ENCODE data around the gene PORCN. TPM values are rescaled to one million over a fixed set of nuclear protein-coding genes. Genes with fewer than 3 reads are reported as not detected.

PORCN gene
- total RNA-seq, 1 donor from 2014 or later = 6.1 TPM

DNA sequence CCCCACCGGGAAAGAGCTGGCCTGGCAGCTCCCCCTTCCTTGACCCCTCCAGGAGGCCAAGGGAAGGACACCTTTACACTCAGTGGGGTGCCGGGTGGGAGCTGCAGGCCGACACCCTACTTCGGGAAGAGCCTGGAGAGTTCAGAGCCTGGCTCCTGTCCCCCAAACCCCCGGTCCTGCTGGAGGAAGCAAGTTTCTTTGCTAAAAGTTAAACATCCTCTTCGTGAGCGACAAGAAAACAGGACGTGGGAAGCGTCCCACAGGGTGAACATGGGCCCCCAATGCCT is 35.1 kb upstream of the PORCN start:
- H3K9me3 ChIP-seq = no peaks in the 10 kb centered on the region
- H3K4me3 ChIP-seq = no peak overlapping the region
- TF ChIP-seq, protein P1, sequence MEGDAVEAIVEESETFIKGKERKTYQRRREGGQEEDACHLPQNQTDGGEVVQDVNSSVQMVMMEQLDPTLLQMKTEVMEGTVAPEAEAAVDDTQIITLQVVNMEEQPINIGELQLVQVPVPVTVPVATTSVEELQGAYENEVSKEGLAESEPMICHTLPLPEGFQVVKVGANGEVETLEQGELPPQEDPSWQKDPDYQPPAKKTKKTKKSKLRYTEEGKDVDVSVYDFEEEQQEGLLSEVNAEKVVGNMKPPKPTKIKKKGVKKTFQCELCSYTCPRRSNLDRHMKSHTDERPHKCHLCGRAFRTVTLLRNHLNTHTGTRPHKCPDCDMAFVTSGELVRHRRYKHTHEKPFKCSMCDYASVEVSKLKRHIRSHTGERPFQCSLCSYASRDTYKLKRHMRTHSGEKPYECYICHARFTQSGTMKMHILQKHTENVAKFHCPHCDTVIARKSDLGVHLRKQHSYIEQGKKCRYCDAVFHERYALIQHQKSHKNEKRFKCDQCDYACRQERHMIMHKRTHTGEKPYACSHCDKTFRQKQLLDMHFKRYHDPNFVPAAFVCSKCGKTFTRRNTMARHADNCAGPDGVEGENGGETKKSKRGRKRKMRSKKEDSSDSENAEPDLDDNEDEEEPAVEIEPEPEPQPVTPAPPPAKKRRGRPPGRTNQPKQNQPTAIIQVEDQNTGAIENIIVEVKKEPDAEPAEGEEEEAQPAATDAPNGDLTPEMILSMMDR (IDR thresholded peaks at IDR 0.05) = no peak
- DNase-seq (no peak), ATAC-seq (no peak)
- no peak overlapping the region for H3K27ac ChIP-seq
- H3K4me1 ChIP-seq = peaks cover 4% of the 10 kb centered on the region
- intact Hi-C loops (cut with DNase I) = no loop called here
- no peaks in the 10 kb centered on the region for H3K36me3 ChIP-seq
- H3K27me3 ChIP-seq (ENCODE audit: low read depth) = no peaks in the 10 kb centered on the region

DNA sequence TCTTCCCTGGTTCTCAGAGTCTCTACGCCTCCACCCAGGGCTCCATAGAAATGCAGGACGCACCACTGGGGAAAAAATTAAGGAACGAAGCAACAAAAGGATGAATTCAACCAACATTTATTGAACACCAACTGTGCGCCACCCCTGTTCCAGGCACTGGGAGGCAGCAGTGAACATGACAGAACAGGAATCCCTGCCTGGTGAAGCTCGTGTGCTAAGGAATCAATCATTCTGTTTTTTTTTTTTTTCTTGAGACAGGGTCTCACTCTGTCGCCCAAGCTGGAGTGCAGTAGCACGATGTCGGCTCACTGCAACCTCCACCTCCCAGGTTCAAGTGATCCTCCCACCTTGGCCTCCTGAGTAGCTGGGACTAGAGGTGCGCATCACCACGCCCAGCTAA is 34.7 kb upstream of the PORCN start:
- Histone ChIP-seq H3K36me3 (no peaks in the 10 kb centered on the region), H3K9me3 (no peaks in the 10 kb centered on the region), H3K4me3 (no peak overlapping the region), H3K27me3 (ENCODE audit: low read depth) (no peaks in the 10 kb centered on the region), H3K27ac (no peak overlapping the region), H3K4me1 (peaks cover 4% of the 10 kb centered on the region)
- intact Hi-C loops (cut with DNase I) = no loop called here
- ATAC-seq (no peak), DNase-seq (no peak)
- TF ChIP-seq, protein P1 (IDR thresholded peaks at IDR 0.05) = no peak

DNA sequence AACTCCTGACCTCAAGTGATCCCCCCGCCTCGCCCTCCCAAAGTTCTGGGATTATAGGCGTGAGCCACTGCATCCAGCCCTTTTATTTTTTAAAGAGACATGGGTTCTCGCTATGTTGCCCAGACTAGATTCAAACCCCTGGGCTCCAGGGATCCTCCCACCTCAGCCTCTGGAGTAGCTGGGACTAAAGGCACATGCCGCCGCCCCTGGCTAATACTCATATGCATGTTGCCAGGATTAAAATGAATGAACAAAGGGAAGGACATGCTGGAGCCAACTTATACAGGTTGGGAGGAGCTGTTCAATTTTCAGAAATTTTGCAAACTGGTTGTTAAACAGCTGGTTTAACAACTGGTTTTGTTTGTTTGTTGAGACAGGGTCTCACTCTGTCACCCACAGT is 34.2 kb upstream of the PORCN start:
- Histone ChIP-seq H3K27ac (no peak overlapping the region), H3K9me3 (no peaks in the 10 kb centered on the region), H3K4me3 (no peak overlapping the region), H3K4me1 (peaks cover 4% of the 10 kb centered on the region), H3K27me3 (ENCODE audit: low read depth) (no peaks in the 10 kb centered on the region), H3K36me3 (no peaks in the 10 kb centered on the region)
- TF ChIP-seq, protein P1 (IDR thresholded peaks at IDR 0.05) = no peak
- intact Hi-C loops (cut with DNase I) = no loop called here
- DNase-seq (no peak), ATAC-seq (no peak)

- no peak for ATAC-seq
- H3K36me3 ChIP-seq = no peaks in the 10 kb centered on the region
- H3K4me1 ChIP-seq = peaks cover 4% of the 10 kb centered on the region
- H3K27ac ChIP-seq = peak overlapping the region; percentile 88
- TF ChIP-seq, protein P1 (IDR thresholded peaks at IDR 0.05) = no peak
- H3K27me3 ChIP-seq (ENCODE audit: low read depth) = no peaks in the 10 kb centered on the region
- DNase-seq = no peak
- no peaks in the 10 kb centered on the region for H3K9me3 ChIP-seq
- H3K4me3 ChIP-seq = peak overlapping the region; percentile 70
- intact Hi-C loops (cut with DNase I) = no loop called here
Observed at GRCh38 chrX:48475296-48475695, 33.5 kb upstream of the PORCN start.

DNA sequence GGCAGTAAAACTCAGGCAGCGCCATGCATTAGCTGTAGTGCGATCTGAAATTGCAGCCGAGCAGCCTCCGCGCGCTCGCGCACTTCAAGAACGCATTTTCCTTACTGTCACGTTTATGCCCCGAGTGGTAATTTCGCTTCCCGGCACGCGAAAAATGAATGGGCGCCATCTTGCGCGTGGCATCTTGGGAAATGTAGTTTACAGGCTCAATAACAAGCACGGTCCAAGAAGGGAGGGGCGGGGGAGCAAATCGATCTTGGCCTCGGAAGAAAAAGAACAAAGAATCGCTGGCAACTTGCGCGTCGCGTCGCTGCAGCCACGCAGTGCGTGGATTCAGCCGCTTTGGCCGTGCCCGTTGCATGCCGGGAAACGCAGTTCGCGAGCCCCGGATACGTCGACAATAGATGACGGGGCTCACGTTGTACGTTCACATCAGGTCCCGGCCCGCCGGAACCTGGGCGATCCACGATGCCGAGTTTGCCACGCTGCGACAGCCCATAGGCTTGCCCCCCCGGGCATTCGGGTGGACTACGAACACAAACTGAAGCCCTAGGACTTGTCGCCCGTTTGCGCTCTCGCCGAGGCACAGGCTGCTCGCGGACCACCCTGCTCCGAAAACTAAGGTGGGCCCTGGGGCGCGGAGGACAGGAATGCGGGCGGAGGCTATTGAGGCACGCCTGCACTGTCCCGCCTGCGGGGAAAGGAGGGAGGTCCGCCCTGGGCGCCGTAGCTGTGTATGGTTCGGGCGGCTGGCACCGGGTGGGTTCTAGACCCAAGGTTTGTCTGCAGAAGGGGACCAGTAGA is 32.8 kb upstream of the PORCN start, which contains the start of gene FTSJ1:
FTSJ1 (plus strand) TSS at position 426 of the 804 bp plus-strand sequence. CDS start 1,849 bp downstream, outside the sequence.
- H3K27ac ChIP-seq = peak within 1 kb of the TSS; percentile 88
- no peaks in the 10 kb centered on the region for H3K9me3 ChIP-seq
- H3K4me1 ChIP-seq = peaks cover 4% of the 10 kb centered on the region
- peak within 1 kb of the TSS; percentile 70 for H3K4me3 ChIP-seq
- no peaks in the 10 kb centered on the region for H3K27me3 ChIP-seq (ENCODE audit: low read depth)
- TF ChIP-seq, protein P1 (IDR thresholded peaks at IDR 0.05) = no peak
- intact Hi-C loops (cut with DNase I) = no loop called here
- no peaks in the 10 kb centered on the region for H3K36me3 ChIP-seq
- DNase-seq (peak; percentile 92), ATAC-seq (peak; percentile 97)
